GM12874 (cell line): Measurements from ENCODE around the gene IL2RG.

Source experiments
- TF ChIP-seq, protein P1 (sequence below): IDR thresholded peaks from 2 replicates; pipeline ENCODE4 v1.5.1; 2011; ENCODE audit warnings: low read depth, mild to moderate bottlenecking, control low read depth, low read length, moderate library complexity; ENCODE audit not compliant: insufficient read depth

Gene IL2RG

DNA sequence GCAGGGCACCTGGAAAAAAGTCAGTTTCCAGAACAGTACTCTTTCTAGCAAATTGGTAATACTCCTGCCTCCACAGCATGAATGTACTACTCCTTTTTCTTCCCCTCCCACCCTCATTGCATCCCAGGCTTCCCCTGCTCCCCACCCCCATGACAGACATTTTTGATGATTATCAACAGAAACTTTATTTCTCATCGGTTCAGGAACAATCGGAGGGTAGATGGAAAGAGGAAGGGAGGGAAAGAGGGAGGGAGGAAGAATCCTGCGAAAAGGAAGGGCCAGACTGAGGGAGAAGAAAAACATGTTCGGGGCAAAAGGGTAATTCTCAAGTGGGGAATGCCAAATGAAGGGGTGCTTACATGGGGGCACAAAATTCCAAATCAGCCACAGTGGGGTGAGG is 4.1 kb downstream of the IL2RG start:
- TF ChIP-seq, protein P1, sequence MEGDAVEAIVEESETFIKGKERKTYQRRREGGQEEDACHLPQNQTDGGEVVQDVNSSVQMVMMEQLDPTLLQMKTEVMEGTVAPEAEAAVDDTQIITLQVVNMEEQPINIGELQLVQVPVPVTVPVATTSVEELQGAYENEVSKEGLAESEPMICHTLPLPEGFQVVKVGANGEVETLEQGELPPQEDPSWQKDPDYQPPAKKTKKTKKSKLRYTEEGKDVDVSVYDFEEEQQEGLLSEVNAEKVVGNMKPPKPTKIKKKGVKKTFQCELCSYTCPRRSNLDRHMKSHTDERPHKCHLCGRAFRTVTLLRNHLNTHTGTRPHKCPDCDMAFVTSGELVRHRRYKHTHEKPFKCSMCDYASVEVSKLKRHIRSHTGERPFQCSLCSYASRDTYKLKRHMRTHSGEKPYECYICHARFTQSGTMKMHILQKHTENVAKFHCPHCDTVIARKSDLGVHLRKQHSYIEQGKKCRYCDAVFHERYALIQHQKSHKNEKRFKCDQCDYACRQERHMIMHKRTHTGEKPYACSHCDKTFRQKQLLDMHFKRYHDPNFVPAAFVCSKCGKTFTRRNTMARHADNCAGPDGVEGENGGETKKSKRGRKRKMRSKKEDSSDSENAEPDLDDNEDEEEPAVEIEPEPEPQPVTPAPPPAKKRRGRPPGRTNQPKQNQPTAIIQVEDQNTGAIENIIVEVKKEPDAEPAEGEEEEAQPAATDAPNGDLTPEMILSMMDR: no peak

DNA sequence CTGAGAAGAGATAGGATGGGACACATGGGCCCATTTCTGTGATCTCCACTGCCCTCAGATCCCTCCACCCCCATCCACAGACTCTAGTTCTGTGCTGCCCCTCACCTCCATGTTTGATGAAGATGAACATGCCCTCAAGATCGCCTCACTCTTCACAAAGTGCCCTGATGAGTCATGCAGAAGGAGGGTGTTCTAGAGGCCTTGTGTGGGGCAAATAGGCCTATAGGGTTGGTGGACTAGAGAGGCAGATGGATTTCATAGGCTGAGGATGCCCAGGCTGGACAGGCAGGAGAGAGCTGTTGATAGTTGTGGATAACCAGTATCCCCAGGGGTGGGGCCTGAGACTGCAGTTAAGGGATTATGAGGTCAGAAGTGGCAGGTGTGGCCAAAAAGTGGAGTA is 5.0 kb downstream of the IL2RG start, which contains the start of gene CXorf65:
Gene CXorf65, minus strand, starts transcription at position 314 of the 400 bp plus-strand sequence. Its CDS starts 184 bp downstream, at position 130.
- TF ChIP-seq, protein P1: no peak

DNA sequence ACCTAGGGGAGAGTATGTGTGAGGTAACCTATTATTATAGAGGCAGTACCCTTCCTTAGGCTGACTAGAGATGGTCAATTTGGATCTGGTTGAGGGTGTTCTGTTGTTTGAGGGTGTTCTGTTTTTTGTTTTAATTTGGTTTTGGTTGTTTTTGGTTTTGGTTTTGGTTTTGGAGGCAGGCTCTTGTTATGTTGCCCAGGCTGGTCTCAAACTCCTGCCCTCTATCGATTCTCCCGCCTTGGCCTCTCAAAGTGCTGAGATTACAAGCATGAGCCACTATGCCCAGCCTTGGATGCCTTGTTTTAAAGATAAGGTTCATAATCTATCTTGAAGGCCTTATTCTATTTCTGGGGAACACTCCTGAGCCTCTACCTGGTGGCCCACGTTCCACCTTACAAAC is 5.7 kb downstream of the IL2RG start:
- TF ChIP-seq, protein P1: no peak

DNA sequence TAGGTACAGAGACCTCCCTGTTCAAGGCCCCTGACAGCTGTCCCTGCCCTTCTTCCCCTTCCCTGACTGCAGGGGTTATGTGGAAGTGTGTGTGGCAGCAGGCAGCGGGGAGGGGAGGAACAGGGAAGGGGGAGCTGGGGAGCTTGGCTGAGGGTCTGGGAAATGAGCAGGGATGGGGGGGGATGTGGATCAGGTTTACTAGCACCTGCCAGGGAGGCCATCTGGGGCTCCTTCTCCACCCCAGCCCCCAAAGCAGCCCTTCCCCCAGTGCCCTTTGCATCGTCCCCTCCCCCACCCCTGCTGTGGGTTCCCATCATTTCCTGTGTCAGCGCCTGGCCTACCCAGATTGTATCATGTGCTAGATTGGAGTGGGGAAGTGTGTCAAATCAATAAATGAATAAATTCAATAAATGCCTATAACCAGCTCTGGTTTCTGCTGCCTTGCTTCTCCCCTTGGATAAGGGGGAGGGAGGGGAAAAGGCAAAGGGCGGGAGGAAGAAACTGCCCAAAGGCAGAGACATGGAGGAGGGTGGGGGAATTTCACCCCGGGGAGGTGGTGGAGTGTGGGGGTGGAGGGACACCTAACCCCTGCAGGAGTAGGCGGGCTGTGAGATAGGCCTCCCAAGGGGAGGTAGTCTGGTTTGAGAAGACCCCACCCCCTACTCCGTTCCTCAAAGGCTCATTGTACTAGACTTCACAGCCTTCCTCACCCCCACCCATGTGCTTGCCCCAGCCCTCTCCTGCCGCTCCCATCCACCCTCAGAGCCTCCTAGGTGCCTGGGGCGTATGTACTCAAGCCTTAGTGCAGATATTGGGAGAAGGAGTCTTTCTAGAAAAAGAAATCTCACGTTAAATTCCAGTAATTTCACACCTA is 8.0 kb downstream of the IL2RG start:
- TF ChIP-seq, protein P1: no peak

DNA sequence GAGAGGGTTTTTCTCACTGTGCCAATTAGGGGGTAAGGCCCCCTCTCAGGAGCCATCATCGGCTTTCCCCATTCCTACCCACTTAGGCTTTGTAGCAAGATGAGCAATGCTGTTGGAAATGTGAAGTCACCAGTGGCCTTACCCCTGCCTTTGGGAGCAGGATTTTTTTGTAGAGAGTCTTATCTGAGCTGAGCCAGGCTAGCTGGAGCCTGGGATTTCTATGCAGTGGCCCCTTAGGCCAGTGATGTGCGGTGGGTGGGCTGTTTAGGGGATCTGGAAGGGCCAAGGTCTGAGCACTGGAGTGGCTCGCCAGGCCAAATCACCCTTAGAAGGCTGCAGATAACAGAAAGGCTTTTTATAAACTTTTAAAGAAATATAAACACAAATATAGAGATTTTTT is 9.1 kb downstream of the IL2RG start:
- TF ChIP-seq, protein P1: no peak

DNA sequence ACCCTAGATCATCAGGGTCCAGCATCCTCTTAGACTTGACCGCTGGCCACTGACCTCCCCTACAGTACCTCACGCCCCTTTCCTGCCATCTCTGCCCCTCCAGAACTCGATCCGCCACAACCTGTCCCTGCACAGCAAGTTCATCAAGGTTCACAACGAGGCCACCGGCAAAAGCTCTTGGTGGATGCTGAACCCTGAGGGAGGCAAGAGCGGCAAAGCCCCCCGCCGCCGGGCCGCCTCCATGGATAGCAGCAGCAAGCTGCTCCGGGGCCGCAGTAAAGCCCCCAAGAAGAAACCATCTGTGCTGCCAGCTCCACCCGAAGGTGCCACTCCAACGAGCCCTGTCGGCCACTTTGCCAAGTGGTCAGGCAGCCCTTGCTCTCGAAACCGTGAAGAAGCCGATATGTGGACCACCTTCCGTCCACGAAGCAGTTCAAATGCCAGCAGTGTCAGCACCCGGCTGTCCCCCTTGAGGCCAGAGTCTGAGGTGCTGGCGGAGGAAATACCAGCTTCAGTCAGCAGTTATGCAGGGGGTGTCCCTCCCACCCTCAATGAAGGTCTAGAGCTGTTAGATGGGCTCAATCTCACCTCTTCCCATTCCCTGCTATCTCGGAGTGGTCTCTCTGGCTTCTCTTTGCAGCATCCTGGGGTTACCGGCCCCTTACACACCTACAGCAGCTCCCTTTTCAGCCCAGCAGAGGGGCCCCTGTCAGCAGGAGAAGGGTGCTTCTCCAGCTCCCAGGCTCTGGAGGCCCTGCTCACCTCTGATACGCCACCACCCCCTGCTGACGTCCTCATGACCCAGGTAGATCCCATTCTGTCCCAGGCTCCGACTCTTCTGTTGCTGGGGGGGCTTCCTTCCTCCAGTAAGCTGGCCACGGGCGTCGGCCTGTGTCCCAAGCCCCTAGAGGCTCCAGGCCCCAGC is 10.5 kb downstream of the IL2RG start:
- TF ChIP-seq, protein P1: 0 out of 2 replicates have a peak, but pooled peaks have one; percentile 4

DNA sequence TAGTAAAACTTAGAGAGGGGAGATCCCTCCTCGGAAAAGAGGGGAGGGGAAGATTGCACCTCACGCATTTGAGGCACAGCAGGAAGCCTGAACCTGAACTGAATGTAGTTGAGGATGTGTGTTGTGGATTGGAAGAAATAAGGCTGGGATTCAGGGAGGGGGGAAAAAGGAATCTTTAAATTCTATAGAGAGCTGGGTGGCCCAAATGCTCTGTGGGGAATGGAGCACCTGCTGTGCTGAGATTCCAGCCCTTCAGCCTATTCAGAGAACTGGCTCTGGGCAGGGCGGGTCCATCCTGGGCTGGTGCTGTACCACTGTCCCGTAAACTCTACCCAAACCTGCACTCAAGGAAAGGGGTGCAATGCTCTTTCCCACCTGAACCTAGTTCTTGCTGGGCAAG is 11.6 kb downstream of the IL2RG start:
- TF ChIP-seq, protein P1: no peak
